ENCODE data around the gene C9orf152. TPM values are rescaled to one million over a fixed set of nuclear protein-coding genes. Genes with fewer than 3 reads are reported as not detected.

Gene C9orf152
- total and polyA plus RNA-seq, 2 of the 13 experiments (the other 11 are each of a cell fraction or from before 2014, with no cell fraction given), result 0.24 to 0.48 TPM

DNA sequence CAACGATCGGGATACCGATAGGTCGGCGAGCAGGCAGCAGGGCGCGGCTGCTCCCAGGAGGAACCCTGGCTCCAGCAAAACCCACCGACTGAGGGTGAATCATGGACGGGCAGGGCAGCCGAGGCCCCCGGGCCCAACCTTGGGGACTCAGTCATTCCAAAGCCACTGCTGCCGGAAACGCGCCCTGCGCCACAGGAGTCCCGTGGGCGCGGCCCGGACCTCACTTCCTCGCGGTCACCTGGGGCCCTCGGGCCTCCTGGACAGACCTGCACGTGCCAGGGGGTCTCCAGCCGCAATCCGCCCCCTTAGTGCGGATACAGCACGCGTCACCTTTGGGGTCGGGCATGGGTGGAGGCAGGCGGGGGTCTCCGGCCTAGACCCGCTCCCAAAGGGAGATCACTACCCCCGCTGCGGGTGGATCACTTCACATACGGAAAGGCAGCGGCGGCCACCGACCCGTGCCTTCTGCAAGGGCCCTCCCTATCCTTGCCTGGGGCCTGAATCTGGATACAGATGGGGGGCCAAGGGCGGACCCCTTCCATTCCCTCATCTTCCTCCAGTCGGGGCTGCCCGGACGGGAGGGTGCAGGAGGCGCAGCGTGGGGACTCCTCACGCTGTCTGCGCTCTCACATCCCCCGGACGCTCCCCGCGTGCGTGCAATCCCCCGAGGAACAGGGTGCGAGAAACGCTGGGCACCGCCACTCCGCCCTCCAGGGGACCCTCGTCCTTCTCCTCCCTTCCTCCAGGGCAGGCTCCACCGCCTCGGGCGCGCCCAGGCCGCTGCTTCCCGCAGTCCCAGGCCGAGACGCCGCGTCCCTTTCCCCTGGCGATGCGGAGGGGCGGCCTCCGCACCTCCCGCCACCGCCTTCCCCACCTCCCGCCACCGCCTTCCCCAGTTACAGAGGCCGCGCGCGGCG is 47.8 kb upstream of the C9orf152 start (continued):
- TF ChIP-seq, protein P1, sequence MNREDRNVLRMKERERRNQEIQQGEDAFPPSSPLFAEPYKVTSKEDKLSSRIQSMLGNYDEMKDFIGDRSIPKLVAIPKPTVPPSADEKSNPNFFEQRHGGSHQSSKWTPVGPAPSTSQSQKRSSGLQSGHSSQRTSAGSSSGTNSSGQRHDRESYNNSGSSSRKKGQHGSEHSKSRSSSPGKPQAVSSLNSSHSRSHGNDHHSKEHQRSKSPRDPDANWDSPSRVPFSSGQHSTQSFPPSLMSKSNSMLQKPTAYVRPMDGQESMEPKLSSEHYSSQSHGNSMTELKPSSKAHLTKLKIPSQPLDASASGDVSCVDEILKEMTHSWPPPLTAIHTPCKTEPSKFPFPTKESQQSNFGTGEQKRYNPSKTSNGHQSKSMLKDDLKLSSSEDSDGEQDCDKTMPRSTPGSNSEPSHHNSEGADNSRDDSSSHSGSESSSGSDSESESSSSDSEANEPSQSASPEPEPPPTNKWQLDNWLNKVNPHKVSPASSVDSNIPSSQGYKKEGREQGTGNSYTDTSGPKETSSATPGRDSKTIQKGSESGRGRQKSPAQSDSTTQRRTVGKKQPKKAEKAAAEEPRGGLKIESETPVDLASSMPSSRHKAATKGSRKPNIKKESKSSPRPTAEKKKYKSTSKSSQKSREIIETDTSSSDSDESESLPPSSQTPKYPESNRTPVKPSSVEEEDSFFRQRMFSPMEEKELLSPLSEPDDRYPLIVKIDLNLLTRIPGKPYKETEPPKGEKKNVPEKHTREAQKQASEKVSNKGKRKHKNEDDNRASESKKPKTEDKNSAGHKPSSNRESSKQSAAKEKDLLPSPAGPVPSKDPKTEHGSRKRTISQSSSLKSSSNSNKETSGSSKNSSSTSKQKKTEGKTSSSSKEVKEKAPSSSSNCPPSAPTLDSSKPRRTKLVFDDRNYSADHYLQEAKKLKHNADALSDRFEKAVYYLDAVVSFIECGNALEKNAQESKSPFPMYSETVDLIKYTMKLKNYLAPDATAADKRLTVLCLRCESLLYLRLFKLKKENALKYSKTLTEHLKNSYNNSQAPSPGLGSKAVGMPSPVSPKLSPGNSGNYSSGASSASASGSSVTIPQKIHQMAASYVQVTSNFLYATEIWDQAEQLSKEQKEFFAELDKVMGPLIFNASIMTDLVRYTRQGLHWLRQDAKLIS (CRISPR knock-in tag; IDR thresholded peaks at IDR 0.05), result no peak; the same call in 1 of the 2 replicates
- no peak for TF ChIP-seq ZNF230 (CRISPR knock-in tag; IDR thresholded peaks at IDR 0.05)
- TF ChIP-seq ZNF589 (CRISPR knock-in tag; conservative IDR thresholded peaks at IDR 0.05), result 0 out of 2 replicates have a peak, but pooled peaks have one; percentile 42
- peak; percentile 27; the same call in 1 of the 2 replicates for TF ChIP-seq ZNF776 (CRISPR knock-in tag; IDR thresholded peaks at IDR 0.05)
- TF ChIP-seq PREB (CRISPR knock-in tag; IDR thresholded peaks at IDR 0.05), result no peak
- peak; percentile 24; the same call in 1 of the 2 replicates for TF ChIP-seq ZNF556 (CRISPR knock-in tag; IDR thresholded peaks at IDR 0.05; ENCODE audit: borderline replicate concordance)
- TF ChIP-seq ZFP36L2 (CRISPR knock-in tag; IDR thresholded peaks at IDR 0.05), result no peak
- TF ChIP-seq PHF8 (CRISPR knock-in tag; IDR thresholded peaks at IDR 0.05), result peak; percentile 66
- no peak; the same call in 1 of the 2 replicates for TF ChIP-seq ZNF737 (CRISPR knock-in tag; IDR thresholded peaks at IDR 0.05; ENCODE audit: borderline replicate concordance)
- no peak for TF ChIP-seq SRF (IDR thresholded peaks at IDR 0.05; ENCODE audit: low read depth, low read length)
- 0 out of 2 replicates have a peak, but pooled peaks have one; percentile 27 for TF ChIP-seq PITX1 (CRISPR knock-in tag; IDR thresholded peaks at IDR 0.05)
- TF ChIP-seq IKZF1 (IDR thresholded peaks at IDR 0.05), result no peak
- TF ChIP-seq ZNF614 (CRISPR knock-in tag; IDR thresholded peaks at IDR 0.05; ENCODE audit: borderline replicate concordance), result 0 out of 2 replicates have a peak, but pooled peaks have one; percentile 9
- TF ChIP-seq PHF5A (CRISPR knock-in tag; IDR thresholded peaks at IDR 0.05; ENCODE audit: low read depth, unreplicated experiment), result no peak
- TF ChIP-seq KLF12 (CRISPR knock-in tag; IDR thresholded peaks at IDR 0.05; ENCODE audit: borderline replicate concordance), result peak; percentile 82; the same call in 1 of the 2 replicates
- TF ChIP-seq ZNF703 (CRISPR knock-in tag; IDR thresholded peaks at IDR 0.05; ENCODE audit: borderline replicate concordance), result 0 out of 2 replicates have a peak, but pooled peaks have one; percentile 4
- TF ChIP-seq ZNF557 (CRISPR knock-in tag; IDR thresholded peaks at IDR 0.05), result no peak
- TF ChIP-seq ZNF678 (CRISPR knock-in tag; IDR thresholded peaks at IDR 0.05), result no peak
- TF ChIP-seq MXD1 (CRISPR knock-in tag; IDR thresholded peaks at IDR 0.05), result peak; percentile 74; the same call in 1 of the 2 replicates
- no peak for TF ChIP-seq XBP1 (CRISPR knock-in tag; IDR thresholded peaks at IDR 0.05)
- TF ChIP-seq ZNF782 (CRISPR knock-in tag; IDR thresholded peaks at IDR 0.05; ENCODE audit: borderline replicate concordance), result no peak
- no peak for TF ChIP-seq REL (CRISPR knock-in tag; conservative IDR thresholded peaks at IDR 0.05)
- TF ChIP-seq BRCA1 (CRISPR knock-in tag; IDR thresholded peaks at IDR 0.05), result no peak
- no peak for TF ChIP-seq ZC3H4 (CRISPR knock-in tag; IDR thresholded peaks at IDR 0.05; ENCODE audit: borderline replicate concordance)
- TF ChIP-seq AGO1 (IDR thresholded peaks at IDR 0.05; ENCODE audit: low read depth, low read length, poor library complexity, severe bottlenecking), result peak; percentile 87
- TF ChIP-seq KAT2B (IDR thresholded peaks at IDR 0.05; ENCODE audit: borderline replicate concordance, low read depth, low read length), result no peak

Data from HepG2 (cell line).